ENCODE measurements around the gene MFSD2A. TPM values are rescaled to one million over a fixed set of nuclear protein-coding genes. Genes with fewer than 3 reads are reported as not detected.
A peak's percentile ranks its signal among the peaks of the same experiment; 100 is the strongest.

The MFSD2A gene
- total RNA-seq, 2 donors from 2014 or later: 5.8 to 13.1 TPM

GRCh38 chr1:39971138-39971537 is 16.2 kb downstream of the MFSD2A start:
- H3K4me1 ChIP-seq (ENCODE audit: control insufficient read depth in 1 of 2, low read depth in 2 of 2): no peaks in the 10 kb centered on the region
- TF ChIP-seq, protein P1, sequence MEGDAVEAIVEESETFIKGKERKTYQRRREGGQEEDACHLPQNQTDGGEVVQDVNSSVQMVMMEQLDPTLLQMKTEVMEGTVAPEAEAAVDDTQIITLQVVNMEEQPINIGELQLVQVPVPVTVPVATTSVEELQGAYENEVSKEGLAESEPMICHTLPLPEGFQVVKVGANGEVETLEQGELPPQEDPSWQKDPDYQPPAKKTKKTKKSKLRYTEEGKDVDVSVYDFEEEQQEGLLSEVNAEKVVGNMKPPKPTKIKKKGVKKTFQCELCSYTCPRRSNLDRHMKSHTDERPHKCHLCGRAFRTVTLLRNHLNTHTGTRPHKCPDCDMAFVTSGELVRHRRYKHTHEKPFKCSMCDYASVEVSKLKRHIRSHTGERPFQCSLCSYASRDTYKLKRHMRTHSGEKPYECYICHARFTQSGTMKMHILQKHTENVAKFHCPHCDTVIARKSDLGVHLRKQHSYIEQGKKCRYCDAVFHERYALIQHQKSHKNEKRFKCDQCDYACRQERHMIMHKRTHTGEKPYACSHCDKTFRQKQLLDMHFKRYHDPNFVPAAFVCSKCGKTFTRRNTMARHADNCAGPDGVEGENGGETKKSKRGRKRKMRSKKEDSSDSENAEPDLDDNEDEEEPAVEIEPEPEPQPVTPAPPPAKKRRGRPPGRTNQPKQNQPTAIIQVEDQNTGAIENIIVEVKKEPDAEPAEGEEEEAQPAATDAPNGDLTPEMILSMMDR (IDR thresholded peaks at IDR 0.05): no peak
- no peaks in the 10 kb centered on the region for H3K9me3 ChIP-seq

GRCh38 chr1:39973503-39974135 is 18.7 kb downstream of the MFSD2A start:
- TF ChIP-seq, protein P1 (IDR thresholded peaks at IDR 0.05): peak; percentile 95
- no peaks in the 10 kb centered on the region for H3K27me3 ChIP-seq (replicated peaks; ENCODE audit: insufficient read depth)
- ATAC-seq (ENCODE audit: insufficient number of reproducible peaks, low FRiP score, low read depth): no peak
- no peak overlapping the region for H3K4me3 ChIP-seq
- no peaks in the 10 kb centered on the region for H3K36me3 ChIP-seq
- DNase-seq (ENCODE audit: low spot score): peak; percentile 17
- H3K4me1 ChIP-seq (ENCODE audit: control insufficient read depth in 1 of 2, low read depth in 2 of 2): peaks cover 0 to 3% of the 10 kb centered on the region in 2 donors
- no peaks in the 10 kb centered on the region for H3K9me3 ChIP-seq
- no peak overlapping the region for H3K27ac ChIP-seq

More at GRCh38 chr1:39971138-39971537, 16.2 kb downstream of the MFSD2A start:
- H3K27me3 ChIP-seq (replicated peaks; ENCODE audit: insufficient read depth): no peaks in the 10 kb centered on the region
- DNase-seq (ENCODE audit: low spot score) (no peak), ATAC-seq (ENCODE audit: insufficient number of reproducible peaks, low FRiP score, low read depth) (no peak)
- H3K36me3 ChIP-seq: no peaks in the 10 kb centered on the region
- no peak overlapping the region for H3K4me3 ChIP-seq
- no peak overlapping the region for H3K27ac ChIP-seq

GRCh38 chr1:39976732-39977131 is 21.8 kb downstream of the MFSD2A start:
- TF ChIP-seq, protein P1 (IDR thresholded peaks at IDR 0.05): no peak

GRCh38 chr1:39977202-39977601 is 22.3 kb downstream of the MFSD2A start:
- Histone ChIP-seq H3K9me3 (no peaks in the 10 kb centered on the region), H3K36me3 (no peaks in the 10 kb centered on the region), H3K27me3 (replicated peaks; ENCODE audit: insufficient read depth) (no peaks in the 10 kb centered on the region), H3K27ac (no peak overlapping the region), H3K4me3 (no peak overlapping the region), H3K4me1 (ENCODE audit: control insufficient read depth in 1 of 2, low read depth in 2 of 2) (peaks cover 0 to 3% of the 10 kb centered on the region in 2 donors)
- TF ChIP-seq, protein P1 (IDR thresholded peaks at IDR 0.05): no peak
- DNase-seq (ENCODE audit: low spot score) (no peak), ATAC-seq (ENCODE audit: insufficient number of reproducible peaks, low FRiP score, low read depth) (no peak)

More at GRCh38 chr1:39976732-39977131, 21.8 kb downstream of the MFSD2A start:
- H3K4me3 ChIP-seq: no peak overlapping the region
- H3K27ac ChIP-seq: no peak overlapping the region
- H3K4me1 ChIP-seq (ENCODE audit: control insufficient read depth in 1 of 2, low read depth in 2 of 2): peaks cover 0 to 3% of the 10 kb centered on the region in 2 donors
- no peaks in the 10 kb centered on the region for H3K27me3 ChIP-seq (replicated peaks; ENCODE audit: insufficient read depth)
- H3K36me3 ChIP-seq: no peaks in the 10 kb centered on the region
- ATAC-seq (ENCODE audit: insufficient number of reproducible peaks, low FRiP score, low read depth) (no peak), DNase-seq (ENCODE audit: low spot score) (no peak)
- H3K9me3 ChIP-seq: no peaks in the 10 kb centered on the region

DNA sequence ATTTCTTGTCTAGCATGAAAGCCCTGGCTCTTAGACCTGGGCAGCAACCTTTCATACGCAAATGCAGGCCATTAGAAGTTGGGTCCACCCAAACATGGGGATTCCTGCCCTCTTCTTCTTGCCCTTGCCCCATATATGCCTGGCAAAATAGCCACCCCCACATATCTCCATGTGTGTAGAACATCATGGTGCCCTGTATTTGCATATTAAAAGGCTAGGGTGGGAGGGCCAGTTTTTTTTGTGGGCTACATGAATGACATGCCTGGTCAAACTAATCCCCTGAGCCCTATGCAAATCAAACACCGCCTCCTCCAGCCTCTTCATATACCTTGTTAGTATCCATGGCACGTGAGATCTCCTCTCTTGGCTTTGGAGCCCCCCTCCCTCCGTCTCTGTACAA is 24.7 kb downstream of the MFSD2A start:
- Histone ChIP-seq H3K36me3 (no peaks in the 10 kb centered on the region), H3K4me1 (ENCODE audit: control insufficient read depth in 1 of 2, low read depth in 2 of 2) (peaks cover 0 to 3% of the 10 kb centered on the region in 2 donors), H3K4me3 (no peak overlapping the region), H3K9me3 (no peaks in the 10 kb centered on the region), H3K27me3 (replicated peaks; ENCODE audit: insufficient read depth) (no peaks in the 10 kb centered on the region), H3K27ac (no peak overlapping the region)
- TF ChIP-seq, protein P1 (IDR thresholded peaks at IDR 0.05): no peak
- DNase-seq (ENCODE audit: low spot score): no peak
- no peak for ATAC-seq (ENCODE audit: insufficient number of reproducible peaks, low FRiP score, low read depth)

All from thoracic aorta (tissue), 2 donors.